Prostate gland (tissue), 2 donors: ENCODE measurements around the gene BRD7. TPM values are rescaled to one million over a fixed set of nuclear protein-coding genes. Genes with fewer than 3 reads are reported as not detected.

Source experiments
- DNase-seq: peaks from one replicate; pipeline ENCODE4 v3.0.0-alpha.2; 2019; ENCODE audit warnings: low spot score
- H3K27ac ChIP-seq, 2 donors: fragments of 200-600 bp; sonication (generic); 2 replicates each; pipeline ENCODE4 v1.5.1; 2017 to 2019
- H3K27me3 ChIP-seq: fragments of 200-600 bp; sonication (generic); replicated peaks from 2 replicates; pipeline ENCODE4 v1.5.1; 2019; ENCODE audit not compliant: insufficient read depth
- H3K36me3 ChIP-seq, 2 donors: fragments of 200-600 bp; sonication (generic); 1 replicate in 1 of 2; 2 replicates in 1 of 2; pipeline versions ENCODE4 v1.5.1 to v1.8.1; 2017 to 2019
- H3K4me1 ChIP-seq: fragments of 200-600 bp; sonication (generic); replicated peaks from 2 replicates; pipeline ENCODE4 v1.5.1; 2019
- H3K4me3 ChIP-seq, 2 donors: fragments of 200-600 bp; sonication (generic); 2 replicates each; pipeline ENCODE4 v1.5.1; 2017 to 2019
- H3K9me3 ChIP-seq: fragments of 200-600 bp; sonication (generic); 2 replicates; pipeline ENCODE4 v1.5.1; 2017
- POLR2A ChIP-seq: fragments of 450-650 bp; IDR thresholded peaks from one replicate; pipeline ENCODE4 v1.6.1; 2016; ENCODE audit warnings: antibody characterized with exemption, mild to moderate bottlenecking
- POLR2AphosphoS5 ChIP-seq: sonication (generic); formaldehyde crosslinking; IDR thresholded peaks from one replicate; pipeline ENCODE4 v1.6.1; 2017; ENCODE audit warnings: antibody characterized with exemption
- WGBS: methylation state at CpG from one replicate; pipeline ENCODE4 v1.1.5; 2018; 5-methylcytosine and 5-hydroxymethylcytosine counted together
- intact Hi-C: fragments of 100-400 bp; cut with DNase I; formaldehyde crosslinking; loops from one replicate; pipeline ENCODE4 v1.14.2; 2022
- total RNA-seq, 2 donors: library from RNA; depleted of rRNA; stranded (reverse); fragments of >200 nt; gene quantifications; one replicate each; pipeline ENCODE4 v1.1.0, GENCODE V29; 2016
- TF ChIP-seq, protein P1 (sequence below), 4 experiments: fragments of 200-600 bp in 2 of 4; fragments of 450-650 bp in 2 of 4; sonication (generic) in 2 of 4; IDR thresholded peaks; 1 replicate in 3 of 4; 2 replicates in 1 of 4; pipeline ENCODE4 v1.5.1; 2016 to 2019; ENCODE audit warnings: antibody characterized with exemption in 4 of 4, mild to moderate bottlenecking in 2 of 4, moderate library complexity in 2 of 4

BRD7 gene
- total RNA-seq, 2 donors from 2014 or later = 38.7 to 66.0 TPM

- no peaks in the 10 kb centered on the region for H3K36me3 ChIP-seq
- no peak for DNase-seq
- no peaks in the 10 kb centered on the region for H3K27me3 ChIP-seq
- WGBS = 77% methylated on average over 3 of the region's 3 CpGs
- no peak overlapping the region for H3K27ac ChIP-seq
- TF ChIP-seq, protein P1, sequence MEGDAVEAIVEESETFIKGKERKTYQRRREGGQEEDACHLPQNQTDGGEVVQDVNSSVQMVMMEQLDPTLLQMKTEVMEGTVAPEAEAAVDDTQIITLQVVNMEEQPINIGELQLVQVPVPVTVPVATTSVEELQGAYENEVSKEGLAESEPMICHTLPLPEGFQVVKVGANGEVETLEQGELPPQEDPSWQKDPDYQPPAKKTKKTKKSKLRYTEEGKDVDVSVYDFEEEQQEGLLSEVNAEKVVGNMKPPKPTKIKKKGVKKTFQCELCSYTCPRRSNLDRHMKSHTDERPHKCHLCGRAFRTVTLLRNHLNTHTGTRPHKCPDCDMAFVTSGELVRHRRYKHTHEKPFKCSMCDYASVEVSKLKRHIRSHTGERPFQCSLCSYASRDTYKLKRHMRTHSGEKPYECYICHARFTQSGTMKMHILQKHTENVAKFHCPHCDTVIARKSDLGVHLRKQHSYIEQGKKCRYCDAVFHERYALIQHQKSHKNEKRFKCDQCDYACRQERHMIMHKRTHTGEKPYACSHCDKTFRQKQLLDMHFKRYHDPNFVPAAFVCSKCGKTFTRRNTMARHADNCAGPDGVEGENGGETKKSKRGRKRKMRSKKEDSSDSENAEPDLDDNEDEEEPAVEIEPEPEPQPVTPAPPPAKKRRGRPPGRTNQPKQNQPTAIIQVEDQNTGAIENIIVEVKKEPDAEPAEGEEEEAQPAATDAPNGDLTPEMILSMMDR (IDR thresholded peaks at IDR 0.05) = no peak
- TF ChIP-seq POLR2A (no peak), POLR2AphosphoS5 (no peak)
- H3K9me3 ChIP-seq = no peaks in the 10 kb centered on the region
- H3K4me3 ChIP-seq = no peak overlapping the region
- no peaks in the 10 kb centered on the region for H3K4me1 ChIP-seq
- intact Hi-C loops = no loop called here
Measured at GRCh38 chr16:50278251-50278650, 90.5 kb downstream of the BRD7 start.

GRCh38 chr16:50276801-50277555, 91.8 kb downstream of the BRD7 start:
- Histone ChIP-seq H3K4me3 (no peak overlapping the region), H3K36me3 (no peaks in the 10 kb centered on the region), H3K9me3 (no peaks in the 10 kb centered on the region), H3K27me3 (no peaks in the 10 kb centered on the region), H3K27ac (no peak overlapping the region), H3K4me1 (no peaks in the 10 kb centered on the region)
- DNase-seq = no peak
- intact Hi-C loops = no loop called here
- 88% methylated on average over 4 of the region's 4 CpGs for WGBS
- no peak for TF ChIP-seq POLR2AphosphoS5
- TF ChIP-seq, protein P1 (IDR thresholded peaks at IDR 0.05) = no peak
- no peak for TF ChIP-seq POLR2A

GRCh38 chr16:50276326-50276640, 92.5 kb downstream of the BRD7 start:
- WGBS = 95% methylated on average over 2 of the region's 2 CpGs
- no peak for DNase-seq
- Histone ChIP-seq H3K36me3 (no peaks in the 10 kb centered on the region), H3K4me3 (no peak overlapping the region), H3K27me3 (no peaks in the 10 kb centered on the region), H3K9me3 (no peaks in the 10 kb centered on the region), H3K4me1 (no peaks in the 10 kb centered on the region), H3K27ac (no peak overlapping the region)
- intact Hi-C loops = no loop called here
- TF ChIP-seq POLR2A = no peak
- TF ChIP-seq, protein P1 (IDR thresholded peaks at IDR 0.05) = no peak
- no peak for TF ChIP-seq POLR2AphosphoS5

DNA sequence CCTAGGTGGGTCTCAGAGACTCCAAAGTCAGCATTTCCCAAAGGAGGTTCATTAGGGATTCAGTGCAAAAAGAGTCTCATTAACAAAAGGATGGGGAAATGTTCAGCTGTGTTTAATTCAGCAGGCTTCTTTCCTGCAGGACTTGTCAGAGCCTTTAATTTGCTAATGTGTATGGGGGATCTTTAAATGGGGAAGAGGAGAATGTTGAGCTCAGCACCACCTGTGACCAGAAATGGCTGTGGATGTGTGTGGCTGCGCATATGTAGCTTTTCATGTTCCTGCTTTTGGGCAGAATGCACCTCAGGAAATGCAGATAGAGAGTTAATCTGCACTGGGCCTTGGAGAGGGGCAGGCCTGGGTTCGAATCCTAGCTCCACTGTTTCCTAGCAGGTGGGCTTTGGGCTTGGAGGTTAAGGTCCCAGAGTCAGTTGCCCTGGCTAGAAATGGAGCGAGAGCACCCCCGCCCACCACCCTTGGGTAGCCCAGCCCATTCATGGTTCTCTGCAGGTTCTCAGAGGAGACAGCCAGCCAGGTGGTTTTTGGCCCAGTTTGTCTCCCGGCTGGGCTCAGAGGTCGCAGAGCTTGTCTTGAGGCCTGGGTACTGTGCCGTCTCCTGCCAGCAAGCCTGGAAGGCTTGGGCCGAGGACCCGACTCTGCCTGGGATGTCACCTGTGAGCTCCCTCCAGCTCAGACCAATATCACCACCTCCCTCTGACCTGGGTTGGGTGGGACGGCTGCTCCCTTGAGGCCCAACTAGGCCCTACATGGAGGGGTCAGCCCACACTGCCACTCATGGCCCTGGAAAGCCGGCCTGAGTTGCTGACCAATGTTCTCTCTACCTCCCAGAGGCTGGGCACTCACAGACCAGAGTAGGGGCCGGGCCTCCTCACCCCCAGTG, 93.1 kb downstream of the BRD7 start:
- H3K36me3 ChIP-seq = no peaks in the 10 kb centered on the region

More for the DNA sequence above, 93.1 kb downstream of the BRD7 start:
- Histone ChIP-seq H3K9me3 (no peaks in the 10 kb centered on the region), H3K27ac (no peak overlapping the region), H3K4me1 (no peaks in the 10 kb centered on the region), H3K4me3 (no peak overlapping the region), H3K27me3 (no peaks in the 10 kb centered on the region)
- DNase-seq = no peak
- TF ChIP-seq, protein P1 (IDR thresholded peaks at IDR 0.05) = no peak
- TF ChIP-seq POLR2AphosphoS5 (no peak), POLR2A (no peak)
- 83% methylated on average over 12 of the region's 12 CpGs for WGBS
- intact Hi-C loops = no loop called here
